Erythroblast (primary cell): ENCODE measurements around the gene CHRD.
"Not testable (repeated sequence)": the region's sequence is repeated elsewhere in the genome, so short reads cannot be mapped to it uniquely, and the experiment has no call there.

Experiments
- DNase-seq, 2 experiments: peaks; one replicate each; lab custom pipeline; 2025; lab: John Stamatoyannopoulos, UW
- GATA1 ChIP-seq: IDR thresholded peaks from 2 replicates; pipeline ENCODE4 v1.6.1; 2011; ENCODE audit warnings: low read depth, mild to moderate bottlenecking, control low read depth, low read length, moderate library complexity
- POLR2A ChIP-seq: IDR thresholded peaks from 2 replicates; pipeline ENCODE4 v1.6.1; 2011; ENCODE audit warnings: mild to moderate bottlenecking, low read length

CHRD gene

DNA sequence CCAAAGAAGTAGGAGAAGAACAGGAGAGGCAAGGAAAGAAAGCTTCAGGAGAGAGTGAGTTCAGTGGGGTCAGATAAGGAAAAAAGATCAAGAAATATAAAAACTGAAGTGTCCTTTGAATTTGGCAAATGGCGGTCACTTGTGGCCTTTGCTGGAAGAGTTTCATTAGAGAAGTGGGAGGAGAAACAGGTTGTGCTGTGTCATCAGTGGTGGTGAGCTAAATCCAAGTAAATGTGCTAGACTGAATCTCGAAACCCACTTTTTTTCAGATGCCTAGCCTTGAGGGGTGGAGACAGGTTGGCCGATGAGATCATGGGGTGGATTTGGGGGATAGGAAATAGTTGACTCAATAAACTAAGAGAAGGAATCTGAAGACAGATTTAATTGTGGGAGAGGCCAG is 43.7 kb downstream of the CHRD start:
- no peak for DNase-seq
- TF ChIP-seq GATA1 = no peak
- TF ChIP-seq POLR2A = no peak

- TF ChIP-seq GATA1 (no peak), POLR2A (no peak)
- no peak for DNase-seq
Measured at GRCh38 chr3:184426691-184427141, 46.9 kb downstream of the CHRD start.

DNA sequence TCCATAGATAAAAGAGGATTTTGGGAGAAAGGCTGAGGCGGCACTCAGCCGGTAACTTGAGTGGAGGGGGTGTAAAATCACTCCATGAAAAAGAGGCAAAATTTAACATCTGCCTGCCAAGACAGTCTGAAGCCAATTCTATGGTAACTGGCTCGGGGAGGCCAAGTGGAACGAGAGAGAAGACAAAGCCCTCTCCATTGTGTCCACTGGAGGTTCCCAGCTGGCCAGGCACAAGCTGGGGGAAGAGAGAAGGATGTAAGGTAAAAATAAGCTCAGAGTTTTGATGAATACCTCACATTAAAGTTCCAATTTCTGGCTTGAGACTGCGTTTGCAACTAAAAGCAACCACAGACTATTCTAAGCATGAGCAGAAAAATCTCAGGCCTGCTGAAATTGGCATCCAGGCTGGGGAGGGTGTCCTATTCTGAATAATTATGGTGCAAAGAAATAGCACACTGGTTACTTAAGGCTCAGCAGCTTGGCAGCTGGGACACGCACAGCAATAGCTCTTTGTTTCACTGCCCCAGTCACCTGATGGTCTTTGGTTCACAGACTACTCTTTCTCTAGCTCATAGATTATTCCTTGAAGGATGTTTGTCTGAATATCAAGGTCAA is 48.8 kb downstream of the CHRD start:
- DNase-seq = no peak
- TF ChIP-seq GATA1 = no peak
- no peak for TF ChIP-seq POLR2A

DNA sequence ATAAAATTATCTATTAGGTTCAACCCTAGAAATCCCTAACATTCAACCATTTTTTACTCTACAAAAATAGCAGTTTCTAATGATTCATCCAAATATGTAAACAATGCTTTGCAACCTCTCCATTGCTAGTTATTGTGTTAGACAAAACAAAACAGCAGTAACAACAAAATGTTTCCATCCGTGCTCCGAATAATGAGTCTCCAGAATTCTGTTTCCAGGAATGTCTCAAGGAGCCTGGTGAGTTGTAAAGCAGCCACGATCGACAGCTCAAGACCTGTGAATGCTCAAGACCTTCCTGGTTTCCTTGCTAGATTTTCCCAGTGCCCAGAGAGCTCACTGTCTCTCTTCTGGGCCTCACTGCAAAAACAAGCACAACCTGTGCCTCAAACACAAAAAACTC is 49.9 kb downstream of the CHRD start:
- TF ChIP-seq GATA1 (no peak), POLR2A (no peak)
- DNase-seq = no peak

DNA sequence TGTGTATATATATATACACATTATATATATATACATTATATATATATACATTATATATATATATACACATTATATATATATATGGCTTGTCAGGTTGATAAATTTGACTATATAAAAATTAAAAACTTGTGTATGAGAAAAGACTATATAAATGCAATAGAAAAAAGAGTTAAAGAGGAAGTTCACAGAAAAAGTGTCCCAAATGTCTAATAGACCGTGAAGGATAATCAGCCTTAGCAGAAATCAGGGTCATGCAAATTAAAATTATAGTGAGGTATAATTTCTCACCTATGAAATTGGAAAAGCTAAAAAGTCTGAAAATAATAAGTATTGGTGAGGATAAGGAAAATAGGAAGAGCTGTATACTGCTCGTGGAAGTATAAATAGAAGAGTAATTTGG is 51.1 kb downstream of the CHRD start:
- TF ChIP-seq GATA1 (no peak), POLR2A (no peak)
- no peak for DNase-seq

DNA sequence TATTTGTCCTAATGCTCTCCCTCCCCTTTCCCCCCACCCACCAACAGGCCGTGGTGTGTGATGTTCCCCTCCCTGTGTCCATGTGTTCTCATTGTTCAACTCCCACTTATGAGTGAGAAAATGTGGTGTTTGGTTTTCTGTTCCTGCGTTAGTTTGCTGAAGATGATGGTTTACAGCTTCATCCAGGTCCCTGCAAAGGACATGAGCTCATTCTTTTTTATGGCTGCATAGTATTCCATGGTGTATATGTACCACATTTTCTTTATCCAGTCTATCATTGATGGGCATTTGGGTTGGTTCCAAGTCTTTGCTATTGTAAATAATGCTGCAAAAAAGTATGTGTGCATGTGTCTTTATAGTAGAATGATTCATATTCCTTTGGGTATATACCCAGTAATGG is 53.3 kb downstream of the CHRD start:
- DNase-seq = not testable (repeated sequence)

- DNase-seq = no peak
- TF ChIP-seq POLR2A (no peak), GATA1 (no peak)
Measured at GRCh38 chr3:184439096-184439495, 59.2 kb downstream of the CHRD start.
